Activated effector memory CD4-positive, alpha-beta T cell treated with Interleukin-2 at 50 U/mL for 16 hours (primary cell): ENCODE data around the gene ERVV-1.

ENCODE experiments used
- DNase-seq: peaks from one replicate; pipeline ENCODE4 v3.0.0-alpha.2; 2020

The ERVV-1 gene

DNA sequence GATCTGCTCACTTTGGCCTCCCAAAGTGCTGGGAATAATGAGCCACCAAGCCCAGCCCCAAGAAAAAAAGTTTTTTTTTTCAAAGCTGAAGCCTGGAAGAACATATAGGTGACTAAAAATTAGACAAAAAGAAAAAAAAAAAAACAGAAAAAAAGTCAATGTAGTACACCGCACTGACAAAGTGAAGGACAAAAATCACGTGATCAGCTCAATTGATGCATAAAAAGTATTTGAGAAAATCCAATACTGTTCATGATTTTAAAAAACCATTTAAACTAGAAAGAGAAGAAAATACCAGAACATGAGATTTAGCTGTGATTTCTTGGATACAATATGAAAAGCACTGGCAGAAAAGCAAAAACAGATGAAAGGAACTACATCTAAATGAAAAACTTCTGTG, 20.3 kb downstream of the ERVV-1 start:
- DNase-seq, result no peak

DNA sequence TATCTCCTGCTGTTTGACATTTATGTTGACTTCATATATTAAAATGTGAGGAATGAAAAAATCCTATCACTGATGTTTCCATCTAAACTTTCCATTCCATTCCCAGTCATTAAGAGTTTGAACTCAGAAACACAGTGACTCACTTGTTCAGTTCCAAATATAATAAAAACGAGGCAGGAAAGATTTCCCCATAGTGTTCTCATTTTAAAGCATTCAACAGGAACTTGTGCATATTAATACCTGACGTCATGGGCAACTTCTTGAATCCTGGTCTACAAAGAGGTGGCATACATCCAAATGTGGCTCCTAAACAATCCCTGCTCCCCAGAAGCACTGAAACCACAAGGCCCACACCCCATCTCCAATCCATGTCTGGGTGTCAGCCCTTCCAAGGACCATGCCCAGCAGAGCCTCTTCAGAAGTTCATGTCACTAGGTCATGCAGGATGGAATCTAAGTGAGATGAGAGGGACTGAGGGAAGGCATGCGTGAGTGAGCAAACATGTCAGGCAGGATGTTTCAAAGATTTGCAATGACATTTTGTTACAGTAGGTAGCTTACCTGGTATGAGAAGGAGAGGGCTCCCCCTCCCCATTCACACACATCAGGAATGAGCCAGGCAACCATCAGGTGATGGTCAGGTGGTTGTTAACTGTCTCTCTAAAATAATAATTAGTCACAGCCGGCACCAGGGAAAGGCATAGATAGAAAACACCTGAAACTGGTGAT, 21.4 kb downstream of the ERVV-1 start:
- no peak for DNase-seq

DNA sequence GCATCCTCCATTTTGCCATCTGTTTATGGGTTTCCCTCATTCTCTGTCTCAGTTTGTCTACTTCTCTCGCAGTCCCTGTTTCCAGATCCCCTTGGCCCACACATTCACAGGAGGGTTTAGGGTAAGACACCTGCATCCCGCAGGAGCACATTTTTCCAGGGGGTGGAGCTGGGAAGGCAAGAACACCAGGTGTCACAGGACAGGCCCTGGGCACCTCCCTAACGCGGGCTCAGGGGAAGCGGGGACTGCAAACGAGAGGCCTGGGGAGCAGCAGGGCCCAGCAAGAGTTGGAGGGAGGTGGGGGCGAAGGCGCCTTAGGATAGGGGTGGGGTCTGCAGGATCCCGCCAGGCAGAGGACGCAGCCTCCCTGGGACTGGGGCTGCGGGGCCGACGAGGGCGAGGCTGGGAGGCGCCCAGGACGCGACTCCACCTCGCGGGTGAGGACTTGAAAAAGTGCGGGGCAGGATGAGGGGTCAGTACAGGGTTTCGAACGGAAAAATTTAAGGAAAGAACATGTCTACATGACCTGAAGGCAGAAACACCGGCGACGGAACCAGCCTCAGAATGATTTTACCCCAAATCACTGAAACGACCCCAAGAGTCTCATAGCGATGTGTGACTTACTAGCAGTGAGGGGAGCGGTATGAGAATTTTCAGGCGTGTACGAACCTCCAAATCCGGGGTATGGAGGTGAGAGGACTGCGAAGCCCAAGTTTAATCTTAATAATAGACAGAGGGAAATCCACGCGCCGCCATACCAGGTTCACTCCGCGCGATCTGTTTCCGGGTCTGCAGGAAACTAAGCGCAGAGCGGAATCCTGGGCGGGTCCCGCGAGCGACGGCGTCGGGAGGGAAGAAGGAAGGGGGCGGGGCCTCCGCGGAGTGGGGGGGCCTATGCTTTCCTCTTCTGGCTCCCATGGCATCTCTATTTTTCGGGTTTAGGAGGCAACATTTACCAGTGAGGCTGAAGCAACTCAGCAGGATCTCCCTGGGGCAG, 23.7 kb downstream of the ERVV-1 start:
- DNase-seq, result no peak

DNA sequence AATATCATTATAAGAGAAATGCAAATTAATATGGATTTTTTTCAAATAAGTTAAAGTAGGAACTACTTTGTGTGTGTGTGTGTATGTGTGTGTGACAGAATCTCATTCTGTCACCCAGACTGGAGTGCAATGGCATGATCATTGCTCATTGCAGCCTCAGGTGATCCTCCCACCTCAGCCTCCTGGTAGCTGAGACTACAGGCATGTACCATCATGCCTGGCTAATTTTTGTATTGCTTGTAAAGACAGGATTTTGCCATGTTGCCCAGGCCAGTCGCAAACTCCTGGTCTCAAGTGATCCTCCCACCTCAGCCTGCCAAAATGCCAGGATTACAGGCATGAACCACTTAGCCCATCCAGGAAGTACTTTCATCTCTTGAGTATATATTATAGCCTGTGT, 27.6 kb downstream of the ERVV-1 start:
- no peak for DNase-seq

DNA sequence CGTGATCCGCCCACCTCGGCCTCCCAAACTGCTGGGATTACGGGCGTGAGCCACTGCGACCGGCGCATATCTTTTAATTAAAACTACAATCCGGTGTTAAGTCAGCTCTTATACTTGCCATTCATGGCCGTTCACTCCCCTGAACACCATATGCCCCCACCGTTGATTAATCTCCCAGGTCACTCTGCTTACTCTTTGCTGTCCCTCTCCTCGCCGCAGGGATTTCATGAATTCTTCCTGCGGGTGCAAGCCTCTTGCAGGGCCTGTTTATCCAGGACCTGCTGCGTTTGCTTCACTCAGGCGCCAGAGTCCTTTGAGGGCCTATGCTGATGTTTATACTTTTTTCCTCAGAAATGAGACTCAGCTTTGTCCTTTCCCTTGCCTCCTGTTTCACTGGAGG, 31.8 kb downstream of the ERVV-1 start:
- DNase-seq, result no peak

DNA sequence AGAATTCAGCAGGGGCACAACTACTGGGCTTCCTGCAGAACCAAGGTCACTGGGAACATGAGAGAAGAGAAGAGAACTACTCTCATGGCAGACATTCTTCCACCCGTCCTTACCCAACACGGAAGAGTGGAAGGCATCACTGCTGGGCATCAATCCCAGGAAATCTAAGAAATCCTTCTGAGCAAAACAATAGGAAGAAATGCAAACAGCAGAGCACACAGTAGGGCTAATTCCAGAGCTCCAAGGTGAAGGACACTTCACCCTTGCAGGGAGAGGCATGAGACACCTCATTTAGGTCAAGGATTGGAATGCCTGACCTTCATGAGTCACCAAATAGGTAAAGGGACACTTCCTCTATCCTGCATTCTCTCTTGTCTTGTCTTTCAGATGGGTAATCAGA, 33.7 kb downstream of the ERVV-1 start:
- DNase-seq, result no peak

DNA sequence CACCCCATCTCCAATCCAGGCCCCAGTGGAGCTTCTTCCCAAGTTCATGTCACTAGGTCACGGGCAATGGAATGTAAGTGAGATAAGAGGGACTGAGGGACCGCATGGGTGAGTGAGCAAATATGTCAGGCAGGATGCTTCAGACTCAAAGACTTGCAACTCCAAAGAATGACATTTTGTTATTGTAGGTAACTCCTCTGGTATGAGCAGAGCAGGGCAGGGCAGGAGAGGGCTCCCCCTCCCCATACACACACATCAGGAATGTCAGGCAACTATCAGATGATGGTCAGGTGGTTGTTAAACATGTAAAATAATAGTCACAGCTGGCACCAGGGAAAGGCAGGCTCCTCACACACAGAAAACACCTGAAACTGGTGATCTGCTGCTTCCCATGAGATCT, 41.4 kb downstream of the ERVV-1 start:
- DNase-seq, result no peak

DNA sequence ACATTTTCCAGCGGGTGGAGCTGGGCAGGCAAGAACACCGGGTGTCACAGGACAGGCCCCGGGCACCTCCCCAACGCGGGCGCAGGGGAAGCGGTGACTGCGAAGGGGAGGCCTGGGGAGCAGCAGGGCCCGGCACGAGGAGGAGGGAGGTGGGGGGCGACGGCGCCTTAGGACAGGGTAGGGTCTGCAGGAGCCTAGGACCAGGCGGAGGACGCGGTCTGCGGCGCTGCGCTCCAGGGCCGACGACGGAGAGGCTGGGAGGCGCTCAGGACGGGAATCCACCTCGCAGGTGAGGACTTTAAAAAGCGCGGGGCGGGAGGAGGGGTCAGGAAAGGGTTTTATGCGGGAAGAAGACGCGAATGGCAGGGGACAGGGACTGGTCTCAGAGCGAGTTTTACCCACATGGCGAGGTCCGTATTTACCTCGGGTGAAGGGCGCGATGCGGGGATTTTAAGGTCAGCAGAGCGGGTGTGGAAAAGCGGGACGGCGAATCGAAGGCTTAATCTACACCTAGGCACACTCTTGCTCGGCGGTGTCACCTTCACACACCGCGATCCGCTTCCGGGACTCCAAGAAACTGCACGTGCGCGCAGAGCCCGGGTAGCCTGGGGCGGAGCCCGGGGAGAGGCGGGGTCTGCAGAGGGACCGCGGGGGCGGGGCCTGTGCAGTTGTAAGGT, 44.3 kb downstream of the ERVV-1 start:
- DNase-seq, result no peak
